ENCODE results near the gene GLT8D1. TPM values are rescaled to one million over a fixed set of nuclear protein-coding genes. Genes with fewer than 3 reads are reported as not detected.
A peak's percentile ranks its signal among the peaks of the same experiment; 100 is the strongest.

The GLT8D1 gene
- total and polyA plus RNA-seq, 9 of the 15 experiments (the other 6 are each of a cell fraction or from before 2014, with no cell fraction given), result 14.1 to 65.9 (median 33.7) TPM

- TF ChIP-seq CREB5 (CRISPR knock-in tag; IDR thresholded peaks at IDR 0.05), result no peak
- no peak for TF ChIP-seq NONO (IDR thresholded peaks at IDR 0.05; ENCODE audit: low read depth in 2 of 2, low read length in 1 of 2)
- TF ChIP-seq GMEB1 (CRISPR knock-in tag; IDR thresholded peaks at IDR 0.05), result no peak
- 0 out of 2 replicates have a peak, but pooled peaks have one; percentile 1 for TF ChIP-seq POLR2AphosphoS5 (IDR thresholded peaks at IDR 0.05; ENCODE audit: control insufficient read depth, insufficient read depth, low read depth, low read length)
- peak; percentile 60 for TF ChIP-seq MEIS2 (IDR thresholded peaks at IDR 0.05; ENCODE audit: partially characterized antibody)
- TF ChIP-seq KAT7 (CRISPR knock-in tag; IDR thresholded peaks at IDR 0.05; ENCODE audit: borderline replicate concordance), result no peak
- no peak for TF ChIP-seq ZNF586 (CRISPR knock-in tag; conservative IDR thresholded peaks at IDR 0.05)
- TF ChIP-seq ZC3H4 (CRISPR knock-in tag; IDR thresholded peaks at IDR 0.05; ENCODE audit: borderline replicate concordance), result no peak
- TF ChIP-seq ZBED1 (IDR thresholded peaks at IDR 0.05), result no peak
- TF ChIP-seq ZNF518B (CRISPR knock-in tag; IDR thresholded peaks at IDR 0.05), result no peak
- TF ChIP-seq NUFIP1 (IDR thresholded peaks at IDR 0.05; ENCODE audit: partially characterized antibody), result no peak
- TF ChIP-seq ZNF384 (IDR thresholded peaks at IDR 0.05; ENCODE audit: low read depth, low read length), result no peak
Observed at GRCh38 chr3:52696830-52697631, 8.6 kb downstream of the GLT8D1 start (continued).
